Keratinocyte (primary cell): ENCODE results near the gene STK26. TPM values are rescaled to one million over a fixed set of nuclear protein-coding genes. Genes with fewer than 3 reads are reported as not detected.

ENCODE experiments used
- DNase-seq: peaks from one replicate; pipeline ENCODE4 v3.0.0-alpha.2; 2011; ENCODE audit warnings: low read depth, missing footprints, low spot score
- FAIRE-seq: peaks from 2 replicates; lab custom pipeline; 2011; peaks lifted over from hg19 to GRCh38; lab: Jason Lieb, UNC
- H2AFZ ChIP-seq: 2 replicates; pipeline ENCODE4 v1.6.0; 2012; ENCODE audit warnings: low read length, control low read depth, inconsistent platforms; ENCODE audit not compliant: control insufficient read depth
- H3K27ac ChIP-seq: 2 replicates; pipeline ENCODE4 v1.5.1; 2011; ENCODE audit warnings: low read length; ENCODE audit not compliant: control insufficient read depth, insufficient read depth
- H3K27me3 ChIP-seq: 3 replicates; pipeline ENCODE4 v1.6.0; 2011; ENCODE audit warnings: low read length; ENCODE audit not compliant: control insufficient read depth, insufficient read depth; ENCODE audit errors: extremely low read depth
- H3K36me3 ChIP-seq, 2 experiments: 2 replicates in 1 of 2; 3 replicates in 1 of 2; pipeline ENCODE4 v1.5.1; 2011; ENCODE audit warnings: low read length in 2 of 2, mild to moderate bottlenecking in 1 of 2; ENCODE audit not compliant: control insufficient read depth in 2 of 2, insufficient read depth in 2 of 2; ENCODE audit errors: extremely low read depth in 1 of 2
- H3K4me1 ChIP-seq: 3 replicates; pipeline ENCODE4 v1.5.1; 2011; ENCODE audit warnings: low read length; ENCODE audit not compliant: control insufficient read depth, insufficient read depth; ENCODE audit errors: extremely low read depth
- H3K4me2 ChIP-seq: 3 replicates; pipeline ENCODE4 v1.6.0; 2011; ENCODE audit warnings: low read depth, low read length; ENCODE audit not compliant: control insufficient read depth, insufficient read depth; ENCODE audit errors: extremely low read depth
- H3K4me3 ChIP-seq, 3 experiments: fragments of 200-600 bp in 1 of 3; sonication (generic) in 1 of 3; 2 replicates in 2 of 3; 3 replicates in 1 of 3; pipeline ENCODE4 v1.5.1; 2011 to 2016; ENCODE audit warnings: low read length in 3 of 3, mild to moderate bottlenecking in 3 of 3, control low read depth in 2 of 3, inconsistent platforms in 1 of 3, low read depth in 1 of 3, mixed read lengths in 1 of 3, mixed run types in 1 of 3, moderate library complexity in 1 of 3; ENCODE audit not compliant: control insufficient read depth in 2 of 3, insufficient read depth in 2 of 3; ENCODE audit errors: extremely low read depth in 1 of 3
- H3K79me2 ChIP-seq: 2 replicates; pipeline ENCODE4 v1.6.0; 2012; ENCODE audit warnings: low read length; ENCODE audit not compliant: control insufficient read depth, insufficient read depth
- H3K9ac ChIP-seq: 3 replicates; pipeline ENCODE4 v1.6.0; 2011; ENCODE audit warnings: low read length; ENCODE audit not compliant: control insufficient read depth, insufficient read depth; ENCODE audit errors: extremely low read depth
- H3K9me1 ChIP-seq: 3 replicates; pipeline ENCODE4 v1.6.0; 2011; ENCODE audit warnings: low read length; ENCODE audit not compliant: control insufficient read depth, insufficient read depth; ENCODE audit errors: extremely low read depth
- H3K9me3 ChIP-seq: 2 replicates; pipeline ENCODE4 v1.5.1; 2012; ENCODE audit warnings: low read depth, low read length; ENCODE audit not compliant: control insufficient read depth
- H4K20me1 ChIP-seq: 3 replicates; pipeline ENCODE4 v1.6.0; 2011; ENCODE audit warnings: low read length; ENCODE audit not compliant: control insufficient read depth, insufficient read depth; ENCODE audit errors: extremely low read depth
- CTCF ChIP-seq, 3 experiments: IDR thresholded peaks in 1 of 3; conservative IDR thresholded peaks in 1 of 3; optimal IDR thresholded peaks in 1 of 3; 2 replicates in 2 of 3; 3 replicates in 1 of 3; pipeline versions ENCODE3 to v1.5.1; 2011; ENCODE audit warnings: low read length in 3 of 3, mild to moderate bottlenecking in 3 of 3, moderate library complexity in 2 of 3, control low read depth in 1 of 3, inconsistent platforms in 1 of 3; ENCODE audit not compliant: insufficient read depth in 2 of 3; ENCODE audit errors: extremely low read depth in 1 of 3
- EZH2 ChIP-seq: IDR thresholded peaks from one replicate; pipeline ENCODE4 v1.6.1; 2012; ENCODE audit warnings: inconsistent platforms, mild to moderate bottlenecking, low read length, moderate library complexity
- dilution Hi-C: fragments of 300-500 bp; cut with MboI; formaldehyde crosslinking; loops from one replicate; pipeline ENCODE4 v1.7.0; 2020; ENCODE audit warnings: low sequenced_read_pairs; ENCODE audit not compliant: extremely low pct_ligation_motif_present
- polyA plus RNA-seq, 5 experiments: library from polyadenylated mRNA; depleted of rRNA in 3 of 5; stranded (reverse) in 3 of 5; stranded (forward) in 1 of 5; unstranded in 1 of 5; fragments of >200 nt; gene quantifications; 1 replicate in 1 of 5; 2 replicates in 3 of 5; 3 replicates in 1 of 5; pipeline versions ENCODE4 v1.2.1 to v1.2.3, GENCODE V29; 2011 to 2012; ENCODE audit warnings: missing spikeins in 2 of 5, low read depth in 1 of 5, low replicate concordance in 1 of 5

Gene STK26
- polyA plus RNA-seq, 1 donor (not counting 4 experiments of a cell fraction or from before 2014, with no cell fraction given): 32.3 TPM

GRCh38 chrX:132101799-132102198, 78.7 kb downstream of the STK26 start:
- Histone ChIP-seq H3K4me2 (no peak overlapping the region), H3K9me3 (no peaks in the 10 kb centered on the region), H3K27me3 (peaks cover 2% of the 10 kb centered on the region), H3K9me1 (no peaks in the 10 kb centered on the region), H3K9ac (no peak overlapping the region), H3K27ac (no peak overlapping the region), H3K79me2 (no peaks in the 10 kb centered on the region), H4K20me1 (no peaks in the 10 kb centered on the region), H3K36me3 (no peaks in the 10 kb centered on the region), H2AFZ (no peak overlapping the region), H3K4me3 (no peak overlapping the region), H3K4me1 (no peaks in the 10 kb centered on the region)
- FAIRE-seq (no peak), DNase-seq (no peak)
- no peak for TF ChIP-seq CTCF (optimal IDR thresholded peaks at IDR 0.05 in 1 of 3, IDR thresholded peaks at IDR 0.05 in 1 of 3, conservative IDR thresholded peaks at IDR 0.05 in 1 of 3; ENCODE audit: extremely low read depth in 1 of 3, insufficient read depth in 2 of 3, low read length in 3 of 3)
- no peak for TF ChIP-seq EZH2
- dilution Hi-C loops: no loop called here

GRCh38 chrX:132107291-132107690, 84.2 kb downstream of the STK26 start:
- H3K4me2 ChIP-seq: no peak overlapping the region
- no peaks in the 10 kb centered on the region for H3K9me3 ChIP-seq
- H2AFZ ChIP-seq: no peak overlapping the region
- DNase-seq (no peak), FAIRE-seq (no peak)
- H3K9me1 ChIP-seq: peaks cover 2% of the 10 kb centered on the region
- no peaks in the 10 kb centered on the region for H3K4me1 ChIP-seq
- dilution Hi-C loops: no loop called here
- no peak overlapping the region for H3K4me3 ChIP-seq
- H3K27me3 ChIP-seq: peaks cover 6% of the 10 kb centered on the region
- H3K27ac ChIP-seq: no peak overlapping the region
- no peaks in the 10 kb centered on the region for H3K79me2 ChIP-seq
- H3K9ac ChIP-seq: no peak overlapping the region
- TF ChIP-seq CTCF (optimal IDR thresholded peaks at IDR 0.05 in 1 of 3, IDR thresholded peaks at IDR 0.05 in 1 of 3, conservative IDR thresholded peaks at IDR 0.05 in 1 of 3; ENCODE audit: extremely low read depth in 1 of 3, insufficient read depth in 2 of 3, low read length in 3 of 3): no peak
- no peak for TF ChIP-seq EZH2
- no peaks in the 10 kb centered on the region for H4K20me1 ChIP-seq
- no peaks in the 10 kb centered on the region for H3K36me3 ChIP-seq
